Measurements from ENCODE around the gene FRY.
"Not testable (repeated sequence)": the region's sequence is repeated elsewhere in the genome, so short reads cannot be mapped to it uniquely, and the experiment has no call there.

The FRY gene

DNA sequence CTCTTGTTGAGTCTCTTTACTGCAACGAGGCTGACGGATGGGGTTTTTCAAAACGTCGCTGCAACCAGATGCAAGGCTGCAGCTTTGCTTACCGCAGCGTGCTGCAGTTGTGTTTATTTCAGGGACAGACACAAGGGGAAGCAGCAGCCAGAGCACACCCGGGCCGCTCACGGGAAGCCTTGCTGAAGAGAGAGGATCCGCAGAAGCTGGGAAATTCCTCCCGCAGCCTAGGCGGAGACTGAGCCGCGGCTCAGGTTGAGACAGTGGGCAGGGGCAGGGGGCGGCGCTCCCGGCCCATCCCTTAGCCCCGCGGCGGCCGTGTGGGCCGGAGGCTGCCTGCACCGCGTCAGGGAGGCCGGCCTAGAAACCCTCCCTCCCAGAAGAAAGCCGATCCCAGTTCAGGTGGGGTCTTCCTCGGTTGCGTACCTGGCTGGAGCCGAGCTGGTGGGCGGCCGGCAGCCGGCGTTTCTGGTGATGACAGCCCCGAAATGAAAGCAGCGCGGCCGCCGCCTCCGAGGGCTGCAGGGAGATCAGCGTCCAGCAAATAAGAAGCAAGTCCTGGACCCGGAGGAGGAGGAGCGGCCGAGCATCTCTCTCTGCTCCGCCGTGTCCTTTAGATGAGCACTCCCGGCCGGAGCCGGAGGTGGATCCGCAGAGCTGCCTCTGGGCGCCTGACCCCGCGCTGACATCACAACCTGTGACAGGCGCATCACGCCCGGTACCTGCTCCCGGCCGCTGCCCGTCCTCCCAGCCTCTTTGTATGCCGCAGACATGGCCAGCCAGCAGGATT is at the start of gene FRY:
Gene FRY, plus strand, starts transcription at position 750 of the 790 bp plus-strand sequence. Its CDS starts 22 bp downstream, at position 772.
- peak; percentile 39 for DNase-seq

GRCh38 chr13:31982124-31982523 is 49.5 kb upstream of the FRY start:
- DNase-seq: no peak

DNA sequence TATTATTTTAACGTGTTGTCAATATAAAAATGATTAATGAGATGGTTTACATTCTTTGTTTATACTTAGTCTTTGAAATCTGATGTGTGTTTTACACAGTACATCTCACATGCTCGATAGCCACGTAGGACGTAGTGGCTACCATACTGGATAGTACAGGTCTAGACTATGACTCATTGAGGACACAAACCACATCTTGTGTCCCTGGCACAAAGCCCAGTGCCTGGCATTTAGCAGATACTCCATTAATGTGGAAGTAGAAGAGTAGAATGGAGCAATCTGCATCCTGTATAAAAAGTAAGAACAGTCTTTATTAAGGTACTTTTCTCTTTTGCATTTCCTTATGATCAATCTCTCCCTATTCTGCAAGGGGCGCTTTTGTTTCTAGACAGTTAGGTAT is 49.0 kb upstream of the FRY start:
- peak; percentile 66 for DNase-seq

DNA sequence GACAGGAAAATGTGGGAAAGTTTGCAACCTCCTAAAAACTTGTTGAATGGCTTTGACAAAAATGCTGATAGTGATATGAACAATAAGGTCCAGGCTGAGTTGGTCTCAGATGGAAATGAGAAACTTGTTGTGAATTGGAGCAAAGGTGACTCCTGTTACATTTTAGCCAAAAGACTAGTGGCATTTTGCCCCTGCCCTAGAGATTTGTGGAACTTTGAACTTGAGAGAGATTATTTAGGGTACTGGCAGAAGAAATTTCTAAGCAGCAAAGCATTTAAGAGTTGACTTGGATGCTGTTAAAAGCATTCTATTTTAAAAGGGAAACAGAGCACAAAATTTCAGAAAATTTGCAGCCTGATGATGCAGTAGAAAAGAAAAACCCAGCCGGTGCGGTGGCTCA is 47.9 kb upstream of the FRY start:
- not testable (repeated sequence) for DNase-seq

- not testable (repeated sequence) for DNase-seq
Measured at GRCh38 chr13:31984388-31984787, 47.2 kb upstream of the FRY start.

GRCh38 chr13:31986676-31987470 is 44.7 kb upstream of the FRY start:
- peak; percentile 64 for DNase-seq

- DNase-seq: no peak
Measured at GRCh38 chr13:31987535-31988170, 43.9 kb upstream of the FRY start.

- not testable (repeated sequence) for DNase-seq
Measured at GRCh38 chr13:31994367-31994766, 37.2 kb upstream of the FRY start.

GRCh38 chr13:31996601-31997000 is 35.0 kb upstream of the FRY start:
- DNase-seq: no peak

- no peak for DNase-seq
Measured at GRCh38 chr13:31997641-31998040, 33.9 kb upstream of the FRY start.

GRCh38 chr13:31998131-31998530 is 33.4 kb upstream of the FRY start:
- DNase-seq: no peak

DNA sequence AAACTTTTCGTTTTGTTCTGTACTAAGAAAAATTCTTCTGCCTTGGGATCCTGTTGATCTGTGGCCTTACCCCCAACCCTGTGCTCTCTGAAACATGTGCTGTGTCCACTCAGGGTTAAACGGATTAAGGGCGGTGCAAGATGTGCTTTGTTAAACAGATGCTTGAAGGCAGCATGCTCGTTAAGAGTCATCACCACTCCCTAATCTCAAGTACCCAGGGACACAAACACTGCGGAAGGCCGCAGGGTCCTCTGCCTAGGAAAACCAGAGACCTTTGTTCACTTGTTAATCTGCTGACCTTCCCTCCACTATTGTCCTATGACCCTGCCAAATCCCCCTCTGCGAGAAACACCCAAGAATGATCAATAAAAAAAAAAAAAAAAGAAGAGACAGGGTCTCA is 30.8 kb upstream of the FRY start:
- DNase-seq: not testable (repeated sequence)

GRCh38 chr13:32001154-32001768 is 30.3 kb upstream of the FRY start:
- DNase-seq: no peak

DNA sequence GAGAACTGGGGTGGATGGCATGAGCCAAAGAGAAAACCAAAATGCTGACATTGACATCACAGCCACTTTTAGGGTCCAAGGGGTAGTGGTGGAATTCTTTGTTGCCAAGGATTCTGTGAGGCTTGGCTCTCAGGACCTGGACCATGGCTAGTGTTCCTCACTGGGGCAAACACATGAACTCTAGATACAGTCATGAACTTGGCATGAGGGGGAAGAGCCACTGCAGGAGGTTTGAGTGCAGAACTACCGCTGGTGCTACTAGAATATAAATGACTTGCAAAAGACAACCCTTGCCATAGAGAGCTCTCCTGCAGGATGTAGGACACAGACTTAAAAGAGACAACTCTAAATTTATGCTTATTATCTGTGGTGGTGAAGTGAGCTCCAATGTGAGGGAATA is 29.8 kb upstream of the FRY start:
- DNase-seq: no peak

- DNase-seq: no peak
Measured at GRCh38 chr13:32002873-32003272, 28.7 kb upstream of the FRY start.

GRCh38 chr13:32007494-32007893 is 24.1 kb upstream of the FRY start:
- no peak for DNase-seq

GRCh38 chr13:32008518-32009175 is 22.9 kb upstream of the FRY start:
- no peak for DNase-seq

DNA sequence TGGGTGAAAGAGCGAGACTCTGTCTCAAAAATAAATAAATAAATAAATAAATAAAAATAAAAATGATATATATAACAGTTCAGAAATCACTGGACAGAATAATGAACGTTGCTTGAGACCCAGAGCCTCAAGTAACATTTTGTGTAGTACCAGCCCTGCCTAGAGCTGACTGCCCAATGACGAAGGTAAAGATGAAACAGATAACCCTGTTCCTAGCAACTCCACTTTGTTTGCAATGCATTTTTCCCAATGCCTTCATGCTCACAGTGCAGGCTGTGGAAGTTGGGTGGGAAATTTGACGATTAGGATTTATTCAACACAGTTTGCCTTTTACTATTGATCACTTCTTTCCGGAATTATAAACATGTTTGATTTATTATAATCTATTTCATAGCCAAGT is 22.2 kb upstream of the FRY start:
- DNase-seq: no peak

DNA sequence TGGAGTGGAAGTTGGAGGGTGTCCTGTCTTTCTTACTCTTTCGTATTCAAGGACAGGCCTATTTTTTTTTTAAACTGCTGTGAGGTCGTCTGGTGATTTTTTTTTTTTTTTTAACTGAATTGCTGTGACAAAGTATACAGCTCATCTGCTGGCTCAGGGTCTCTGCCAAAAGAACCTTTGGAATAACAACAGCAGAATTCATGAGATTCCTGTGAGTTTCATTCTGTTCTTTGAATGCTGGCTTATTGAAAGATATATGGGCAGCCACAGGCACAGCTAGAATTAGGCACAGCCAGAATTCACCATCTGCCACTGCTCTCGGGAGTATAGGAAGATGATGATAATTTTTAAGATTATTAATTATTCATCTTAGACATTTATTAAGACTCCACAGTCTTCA is 21.4 kb upstream of the FRY start:
- no peak for DNase-seq

DNA sequence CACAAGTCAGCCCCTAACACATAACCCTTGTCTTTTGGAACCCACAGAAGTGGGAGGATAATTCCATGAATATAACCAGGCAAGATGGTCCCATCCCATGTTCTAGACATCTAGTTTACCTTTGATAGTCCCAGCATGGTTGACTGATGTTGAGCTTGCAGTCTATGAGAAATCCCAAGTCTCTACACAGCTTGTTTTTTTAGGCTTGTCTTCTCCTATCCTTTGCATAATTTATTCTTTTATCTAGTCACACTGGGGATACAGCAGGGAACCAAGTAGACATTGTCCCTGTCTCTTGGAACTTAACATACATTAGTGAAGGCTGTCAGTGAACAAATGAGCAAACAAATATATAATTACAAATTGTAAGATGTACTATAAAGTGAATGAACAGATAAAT is 19.6 kb upstream of the FRY start:
- no peak for DNase-seq

DNA sequence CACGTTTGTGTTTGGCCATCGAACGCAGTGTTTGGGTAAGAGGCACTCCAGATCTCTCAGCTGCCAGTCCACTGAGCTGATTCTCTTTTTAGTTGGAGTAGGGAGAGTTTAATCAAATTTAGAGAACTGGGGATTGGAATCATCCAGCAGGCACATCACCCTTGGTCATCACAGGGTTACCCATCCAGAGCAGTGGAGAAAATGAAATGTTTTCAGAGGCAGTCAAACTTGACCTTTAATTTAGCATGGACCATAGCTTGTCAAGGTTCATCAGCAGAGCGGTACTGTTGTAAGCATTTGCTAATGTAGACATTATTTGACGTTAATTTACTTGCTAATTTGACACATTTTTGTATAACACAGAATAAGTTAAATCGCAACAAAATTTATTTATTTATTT is 18.4 kb upstream of the FRY start:
- DNase-seq: no peak

GRCh38 chr13:32016119-32016518 is 15.5 kb upstream of the FRY start:
- DNase-seq: no peak

DNA sequence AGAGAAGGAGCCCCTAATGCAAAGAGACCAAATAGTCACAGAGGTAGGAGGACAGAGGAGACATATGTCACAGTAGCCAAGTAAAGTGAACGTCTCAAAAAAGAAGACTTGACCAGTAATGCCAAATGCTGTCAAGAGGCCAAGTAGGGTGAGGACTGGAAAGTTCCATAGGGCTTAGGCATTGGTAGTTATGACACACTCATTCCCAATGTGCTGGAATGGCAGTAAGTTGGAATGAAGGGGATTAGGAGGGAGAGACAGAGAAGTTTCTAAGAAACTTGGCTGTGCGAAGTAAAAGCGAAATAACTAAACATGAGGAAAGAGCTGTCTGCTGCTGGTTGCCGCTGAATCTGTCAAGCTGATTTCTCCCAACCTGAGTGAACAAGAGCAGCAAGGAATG is 14.9 kb upstream of the FRY start:
- no peak for DNase-seq

All from DMS79 (cell line).